ENCODE data around the gene RALGDS. TPM values are rescaled to one million over a fixed set of nuclear protein-coding genes. Genes with fewer than 3 reads are reported as not detected.

RALGDS gene
- total and polyA plus RNA-seq, 2 of the 13 experiments (the other 11 are each of a cell fraction or from before 2014, with no cell fraction given) = 12.9 to 25.5 TPM

DNA sequence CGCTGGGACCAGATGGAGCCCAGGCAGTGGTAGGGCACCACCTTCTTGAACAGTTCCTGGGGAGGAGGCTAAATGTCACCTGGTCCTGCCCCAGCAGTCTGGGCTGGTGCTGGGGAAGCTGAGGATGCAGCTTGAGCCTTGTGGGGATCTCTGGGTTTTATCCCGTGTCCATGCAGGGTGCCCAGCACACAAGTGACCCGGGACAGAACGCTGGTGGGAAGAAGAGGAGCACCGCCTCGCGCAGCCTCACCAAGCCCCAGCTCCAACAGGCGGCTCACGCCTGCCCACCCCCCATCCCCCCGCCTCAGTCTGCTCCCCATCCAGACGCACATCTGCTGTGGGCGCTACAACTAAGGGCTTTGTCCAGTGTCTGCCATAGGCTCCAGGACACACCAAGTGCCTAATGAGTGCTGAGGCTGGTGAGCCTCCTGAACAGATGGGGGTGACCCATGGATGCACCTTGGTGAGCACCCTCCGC lies 13.8 kb downstream of the RALGDS start:
- H4K20me1 ChIP-seq (ENCODE audit: insufficient read depth, low read length) = peaks cover 6% of the 10 kb centered on the region; the same call in 1 of the 2 replicates
- POLR2A ChIA-PET = interaction anchor here (1.6 kb wide), 1 partner anchor 37 kb away, joined by 3 read pairs; no protein-coding TSS in a partner anchor
- H3K9me3 ChIP-seq (ENCODE audit: low read length) = no peaks in the 10 kb centered on the region
- intact Hi-C loops (cut with micrococcal nuclease; ENCODE audit: unreplicated experiment) (no loop called here), in situ Hi-C loops (cut with HindIII; ENCODE audit: extremely low pct_ligation_motif_present, low pct_unique_long_range_greater_than_20kb) (loop anchor here (5.0 kb wide), 1 partner anchor 40 kb away; no protein-coding TSS in a partner anchor)
- peaks cover 23 to 49% of the 10 kb centered on the region in 2 experiments; a peak in 4 of 5 replicates for H3K36me3 ChIP-seq (replicated peaks in 1 of 2; ENCODE audit: control insufficient read depth in 1 of 2, insufficient read depth in 2 of 2, low read length in 2 of 2)
- no peak for FAIRE-seq
- H3K4me3 ChIP-seq (replicated peaks in 1 of 3; ENCODE audit: insufficient read depth in 1 of 3, low read depth in 2 of 3, low read length in 3 of 3) = no peak overlapping the region
- no peaks in the 10 kb centered on the region for H3K79me2 ChIP-seq (ENCODE audit: insufficient read depth, low read length)
- H3K9ac ChIP-seq (ENCODE audit: insufficient read depth, low read depth, low read length) = no peak overlapping the region
- DNase-seq (ENCODE audit: low spot score) = no peak
- no peaks in the 10 kb centered on the region for H3K27me3 ChIP-seq (ENCODE audit: control insufficient read depth in 1 of 2, insufficient read depth in 2 of 2, low read length in 2 of 2)
- no peaks in the 10 kb centered on the region for H3K4me1 ChIP-seq (ENCODE audit: insufficient read depth, low read length)
- CTCF ChIA-PET (ENCODE audit: low intra/inter-chr PET ratio, low total read pairs) = no interaction called here
- H3K27ac ChIP-seq (ENCODE audit: extremely low read length, insufficient read depth, low read length) = no peak overlapping the region
- ATAC-seq = no peak
- H3K4me2 ChIP-seq (ENCODE audit: low read depth, low read length) = no peak overlapping the region
- WGBS (ENCODE audit: low lambda C conversion rate) = 95% methylated on average over 11 of the region's 13 CpGs
- no TSS peak for BruUV-seq (replicated peaks)
- no peak overlapping the region for H2AFZ ChIP-seq (ENCODE audit: low read length)
- TF ChIP-seq, protein P1, sequence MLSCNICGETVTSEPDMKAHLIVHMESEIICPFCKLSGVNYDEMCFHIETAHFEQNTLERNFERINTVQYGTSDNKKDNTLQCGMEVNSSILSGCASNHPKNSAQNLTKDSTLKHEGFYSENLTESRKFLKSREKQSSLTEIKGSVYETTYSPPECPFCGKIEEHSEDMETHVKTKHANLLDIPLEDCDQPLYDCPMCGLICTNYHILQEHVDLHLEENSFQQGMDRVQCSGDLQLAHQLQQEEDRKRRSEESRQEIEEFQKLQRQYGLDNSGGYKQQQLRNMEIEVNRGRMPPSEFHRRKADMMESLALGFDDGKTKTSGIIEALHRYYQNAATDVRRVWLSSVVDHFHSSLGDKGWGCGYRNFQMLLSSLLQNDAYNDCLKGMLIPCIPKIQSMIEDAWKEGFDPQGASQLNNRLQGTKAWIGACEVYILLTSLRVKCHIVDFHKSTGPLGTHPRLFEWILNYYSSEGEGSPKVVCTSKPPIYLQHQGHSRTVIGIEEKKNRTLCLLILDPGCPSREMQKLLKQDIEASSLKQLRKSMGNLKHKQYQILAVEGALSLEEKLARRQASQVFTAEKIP (CRISPR knock-in tag; IDR thresholded peaks at IDR 0.05; ENCODE audit: borderline replicate concordance) = no peak
- TF ChIP-seq ZNF746 (CRISPR knock-in tag; IDR thresholded peaks at IDR 0.05) (no peak), NFIB (CRISPR knock-in tag; IDR thresholded peaks at IDR 0.05; ENCODE audit: borderline replicate concordance) (no peak), PREB (CRISPR knock-in tag; IDR thresholded peaks at IDR 0.05) (no peak), ZNF777 (CRISPR knock-in tag; IDR thresholded peaks at IDR 0.05) (no peak), ZBTB20 (CRISPR knock-in tag; IDR thresholded peaks at IDR 0.05; ENCODE audit: borderline replicate concordance, low read depth) (no peak), CHD2 (IDR thresholded peaks at IDR 0.05; ENCODE audit: low read depth, low read length) (no peak), ZNF615 (CRISPR knock-in tag; IDR thresholded peaks at IDR 0.05; ENCODE audit: borderline replicate concordance) (no peak), FOXA3 (CRISPR knock-in tag; IDR thresholded peaks at IDR 0.05) (no peak), CTCF (CRISPR knock-in tag; IDR thresholded peaks at IDR 0.05) (no peak), THAP9 (CRISPR knock-in tag; IDR thresholded peaks at IDR 0.05; ENCODE audit: borderline replicate concordance) (no peak), ZNF652 (CRISPR knock-in tag; IDR thresholded peaks at IDR 0.05; ENCODE audit: borderline replicate concordance, low read depth) (no peak), CREB1 (IDR thresholded peaks at IDR 0.05) (no peak), CREB1 (CRISPR knock-in tag; IDR thresholded peaks at IDR 0.05) (no peak), PHF8 (CRISPR knock-in tag; IDR thresholded peaks at IDR 0.05) (no peak)
